ENCODE data around the gene TFPT.

GRCh38 chr19:54104998-54105715 lies 10.3 kb downstream of the TFPT start:
- TF ChIP-seq EGR1 (IDR thresholded peaks at IDR 0.05; ENCODE audit: borderline replicate concordance in 1 of 2, low read depth in 2 of 2, low read length in 2 of 2) (no peak), SRF (IDR thresholded peaks at IDR 0.05; ENCODE audit: low read depth in 2 of 2, low read length in 2 of 2) (no peak), POLR2AphosphoS2 (IDR thresholded peaks at IDR 0.05; ENCODE audit: low read depth, low read length) (no peak), JUNB (IDR thresholded peaks at IDR 0.05) (no peak), EP300 (IDR thresholded peaks at IDR 0.05; ENCODE audit: borderline replicate concordance in 1 of 2, control insufficient read depth in 1 of 2, low read depth in 2 of 2, low read length in 2 of 2) (no peak), NR2F1 (conservative IDR thresholded peaks at IDR 0.05) (no peak), HCFC1 (IDR thresholded peaks at IDR 0.05; ENCODE audit: low read length) (no peak)

All from GM12878 (cell line).